Large intestine (tissue), 3 donors: ENCODE data around the gene MYO1B. TPM values are rescaled to one million over a fixed set of nuclear protein-coding genes. Genes with fewer than 3 reads are reported as not detected.

ENCODE experiments used
- DNase-seq, 2 donors: peaks; one replicate each; pipeline versions ENCODE4 v3.0.0 to v3.0.0-alpha.2; 2013
- H3K27ac ChIP-seq: one replicate; pipeline ENCODE4 v1.5.1; 2013; ENCODE audit warnings: low read length
- H3K27me3 ChIP-seq: 2 replicates; pipeline ENCODE4 v1.6.1; 2013; ENCODE audit warnings: low read length; ENCODE audit not compliant: control insufficient read depth, insufficient read depth
- H3K36me3 ChIP-seq: 2 replicates; pipeline ENCODE4 v1.6.1; 2013; ENCODE audit warnings: low read length; ENCODE audit not compliant: control insufficient read depth, insufficient read depth
- H3K4me1 ChIP-seq: one replicate; pipeline ENCODE4 v1.6.1; 2013; ENCODE audit warnings: low read length; ENCODE audit not compliant: control insufficient read depth, insufficient read depth
- H3K4me3 ChIP-seq: one replicate; pipeline ENCODE4 v1.5.1; 2013; ENCODE audit warnings: low read length
- H3K9me3 ChIP-seq: one replicate; pipeline ENCODE4 v1.6.1; 2013; ENCODE audit warnings: mild to moderate bottlenecking, low read depth, low read length, moderate library complexity; ENCODE audit not compliant: control insufficient read depth
- WGBS: methylation state at CpG from one replicate; pipeline ENCODE4 v1.1.5; 2013; ENCODE audit warnings: low lambda C conversion rate; ENCODE audit not compliant: insufficient coverage; 5-methylcytosine and 5-hydroxymethylcytosine counted together
- polyA plus RNA-seq: library from polyadenylated mRNA; unstranded; fragments of 120-200 nt; gene quantifications from one replicate; pipeline ENCODE4 v1.2.1, GENCODE V29; 2013

Gene MYO1B
- polyA plus RNA-seq, 1 donor: 37.9 TPM

- no peaks in the 10 kb centered on the region for H3K27me3 ChIP-seq
- no peak overlapping the region for H3K27ac ChIP-seq
- no peaks in the 10 kb centered on the region for H3K36me3 ChIP-seq
- H3K9me3 ChIP-seq: no peaks in the 10 kb centered on the region
- WGBS: no CpG with 5 or more reads among the region's 3 CpGs
- H3K4me1 ChIP-seq: peaks cover 2% of the 10 kb centered on the region
- no peak overlapping the region for H3K4me3 ChIP-seq
- no peak for DNase-seq
These were observed 188.9 kb downstream of the MYO1B start for GRCh38 chr2:191434072-191434471.

GRCh38 chr2:191435141-191435540 is 189.9 kb downstream of the MYO1B start:
- Histone ChIP-seq H3K36me3 (no peaks in the 10 kb centered on the region), H3K4me3 (no peak overlapping the region), H3K4me1 (peaks cover 2% of the 10 kb centered on the region), H3K9me3 (no peaks in the 10 kb centered on the region), H3K27me3 (no peaks in the 10 kb centered on the region), H3K27ac (no peak overlapping the region)
- DNase-seq: no peak
- WGBS: 100% methylated on average over 1 of the region's 6 CpGs

- no CpG with 5 or more reads among the region's 6 CpGs for WGBS
- H3K36me3 ChIP-seq: no peaks in the 10 kb centered on the region
- H3K4me3 ChIP-seq: no peak overlapping the region
- H3K27me3 ChIP-seq: no peaks in the 10 kb centered on the region
- no peaks in the 10 kb centered on the region for H3K9me3 ChIP-seq
- peaks cover 2% of the 10 kb centered on the region for H3K4me1 ChIP-seq
- H3K27ac ChIP-seq: no peak overlapping the region
- DNase-seq: peak in 1 of 2 donors; percentile 35
These were observed 191.3 kb downstream of the MYO1B start for GRCh38 chr2:191436368-191437055.

GRCh38 chr2:191439481-191439880 is 194.3 kb downstream of the MYO1B start:
- WGBS: no CpG with 5 or more reads among the region's 3 CpGs
- no peak for DNase-seq
- Histone ChIP-seq H3K4me3 (no peak overlapping the region), H3K4me1 (peaks cover 2% of the 10 kb centered on the region), H3K27ac (no peak overlapping the region), H3K36me3 (no peaks in the 10 kb centered on the region), H3K27me3 (no peaks in the 10 kb centered on the region), H3K9me3 (no peaks in the 10 kb centered on the region)

- Histone ChIP-seq H3K4me1 (peaks cover 6% of the 10 kb centered on the region), H3K9me3 (no peaks in the 10 kb centered on the region), H3K27me3 (no peaks in the 10 kb centered on the region), H3K4me3 (no peak overlapping the region), H3K36me3 (no peaks in the 10 kb centered on the region), H3K27ac (no peak overlapping the region)
- DNase-seq: no peak
- WGBS: 77% methylated on average over 4 of the region's 14 CpGs
These were observed 196.5 kb downstream of the MYO1B start for GRCh38 chr2:191441496-191442214.

GRCh38 chr2:191443446-191443845 is 198.2 kb downstream of the MYO1B start:
- no peaks in the 10 kb centered on the region for H3K36me3 ChIP-seq
- H3K4me3 ChIP-seq: no peak overlapping the region
- WGBS: no CpG with 5 or more reads among the region's 3 CpGs
- H3K4me1 ChIP-seq: peaks cover 11% of the 10 kb centered on the region
- no peaks in the 10 kb centered on the region for H3K9me3 ChIP-seq
- H3K27ac ChIP-seq: no peak overlapping the region
- no peaks in the 10 kb centered on the region for H3K27me3 ChIP-seq
- DNase-seq: no peak

GRCh38 chr2:191446910-191447309 is 201.7 kb downstream of the MYO1B start:
- WGBS: 14% methylated on average over 1 of the region's 2 CpGs
- peaks cover 11% of the 10 kb centered on the region for H3K4me1 ChIP-seq
- no peak overlapping the region for H3K27ac ChIP-seq
- no peaks in the 10 kb centered on the region for H3K9me3 ChIP-seq
- no peaks in the 10 kb centered on the region for H3K27me3 ChIP-seq
- H3K4me3 ChIP-seq: no peak overlapping the region
- no peaks in the 10 kb centered on the region for H3K36me3 ChIP-seq
- DNase-seq: peak; percentile 37 to 67

- H3K27ac ChIP-seq: no peak overlapping the region
- no peak overlapping the region for H3K4me3 ChIP-seq
These were observed 205.9 kb downstream of the MYO1B start for GRCh38 chr2:191451116-191451515.

GRCh38 chr2:191452065-191452464 is 206.9 kb downstream of the MYO1B start:
- Histone ChIP-seq H3K9me3 (peaks cover 4% of the 10 kb centered on the region), H3K27me3 (no peaks in the 10 kb centered on the region), H3K4me1 (peaks cover 10% of the 10 kb centered on the region), H3K36me3 (no peaks in the 10 kb centered on the region), H3K27ac (no peak overlapping the region), H3K4me3 (no peak overlapping the region)
- WGBS: no CpG with 5 or more reads among the region's 3 CpGs
- peak in 1 of 2 donors; percentile 63 for DNase-seq

More at GRCh38 chr2:191451116-191451515, 205.9 kb downstream of the MYO1B start:
- DNase-seq: no peak
- no peaks in the 10 kb centered on the region for H3K9me3 ChIP-seq
- H3K4me1 ChIP-seq: peaks cover 16% of the 10 kb centered on the region
- no peaks in the 10 kb centered on the region for H3K36me3 ChIP-seq
- no peaks in the 10 kb centered on the region for H3K27me3 ChIP-seq
- no CpG with 5 or more reads among the region's 5 CpGs for WGBS

- DNase-seq: no peak
- Histone ChIP-seq H3K4me3 (no peak overlapping the region), H3K27me3 (no peaks in the 10 kb centered on the region), H3K9me3 (peaks cover 5% of the 10 kb centered on the region), H3K36me3 (no peaks in the 10 kb centered on the region), H3K4me1 (peaks cover 6% of the 10 kb centered on the region), H3K27ac (no peak overlapping the region)
- no CpG with 5 or more reads among the region's 6 CpGs for WGBS
These were observed 208.6 kb downstream of the MYO1B start for GRCh38 chr2:191453761-191454160.
